Keratinocyte (primary cell): Measurements from ENCODE around the gene ASTL.

ENCODE experiments used
- CTCF ChIP-seq, 3 experiments: IDR thresholded peaks in 1 of 3; conservative IDR thresholded peaks in 1 of 3; optimal IDR thresholded peaks in 1 of 3; 2 replicates in 2 of 3; 3 replicates in 1 of 3; pipeline versions ENCODE3 to v1.5.1; 2011; ENCODE audit warnings: low read length in 3 of 3, mild to moderate bottlenecking in 3 of 3, moderate library complexity in 2 of 3, control low read depth in 1 of 3, inconsistent platforms in 1 of 3; ENCODE audit not compliant: insufficient read depth in 2 of 3; ENCODE audit errors: extremely low read depth in 1 of 3
- EZH2 ChIP-seq: IDR thresholded peaks from one replicate; pipeline ENCODE4 v1.6.1; 2012; ENCODE audit warnings: inconsistent platforms, mild to moderate bottlenecking, low read length, moderate library complexity

DNA sequence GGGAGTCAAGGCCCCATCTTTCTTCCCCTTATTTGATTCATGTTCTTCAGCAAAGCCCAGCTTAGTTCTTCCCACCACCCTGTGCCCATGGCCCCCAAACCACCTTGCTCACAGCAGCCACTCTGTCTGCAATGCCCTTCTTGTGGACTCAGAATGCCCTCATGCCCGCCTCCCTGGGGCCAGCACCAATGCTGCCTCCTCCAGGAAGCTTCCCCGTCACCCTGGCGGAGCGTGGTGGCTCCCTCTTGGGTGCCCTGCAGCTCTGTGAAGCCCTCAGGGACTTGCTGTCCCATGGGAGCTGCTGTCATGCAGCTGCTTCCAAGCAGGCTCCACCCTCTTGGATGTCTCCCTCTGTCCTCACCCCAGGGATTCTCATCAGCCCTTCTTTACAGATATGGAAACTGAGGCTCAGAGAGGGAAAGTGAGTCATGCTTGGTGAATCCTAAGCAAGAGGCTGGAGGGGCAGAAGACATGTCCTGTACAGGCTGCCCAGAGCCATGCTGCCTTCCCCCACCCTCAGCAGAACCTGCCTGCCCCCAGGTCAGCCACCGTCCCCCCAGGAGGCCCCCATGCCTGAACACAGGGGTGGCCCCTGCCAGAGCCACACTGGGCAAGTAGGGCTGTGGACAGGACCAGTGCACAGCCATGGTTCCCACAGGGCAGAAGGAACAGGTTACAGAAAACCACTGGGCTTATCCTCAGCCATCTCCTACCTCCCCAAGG, 18.8 kb upstream of the ASTL start:
- TF ChIP-seq CTCF (optimal IDR thresholded peaks at IDR 0.05 in 1 of 3, IDR thresholded peaks at IDR 0.05 in 1 of 3, conservative IDR thresholded peaks at IDR 0.05 in 1 of 3; ENCODE audit: extremely low read depth in 1 of 3, insufficient read depth in 2 of 3, low read length in 3 of 3) (no peak), EZH2 (no peak)
